Measurements from ENCODE around the gene DHCR7. TPM values are rescaled to one million over a fixed set of nuclear protein-coding genes. Genes with fewer than 3 reads are reported as not detected.

Gene DHCR7
- total RNA-seq, 1 experiment from 2014 or later = 286 TPM

- intact Hi-C loops (cut with micrococcal nuclease; ENCODE audit: unreplicated experiment) = no loop called here
- Histone ChIP-seq H3K36me3 (ENCODE audit: insufficient read depth, low read length, poor library complexity, severe bottlenecking) (peaks cover 3% of the 10 kb centered on the region), H3K4me1 (ENCODE audit: insufficient read depth, low read length, poor library complexity, severe bottlenecking) (no peaks in the 10 kb centered on the region), H3K9me3 (ENCODE audit: low read depth, low read length, poor library complexity, severe bottlenecking) (no peaks in the 10 kb centered on the region), H3K4me3 (ENCODE audit: low read depth, low read length, poor library complexity, severe bottlenecking) (no peak overlapping the region), H3K27ac (ENCODE audit: low read depth, low read length, poor library complexity, severe bottlenecking) (no peak overlapping the region), H3K27me3 (replicated peaks; ENCODE audit: insufficient read depth, low read depth, low read length, poor library complexity) (no peaks in the 10 kb centered on the region)
- DNase-seq (ENCODE audit: low spot score) = no peak
- POLR2A ChIA-PET (ENCODE audit: low non-redundant PET) = no interaction called here
- no peak for TF ChIP-seq CTCF (conservative IDR thresholded peaks at IDR 0.05; ENCODE audit: low read depth, low read length)
- TF ChIP-seq EZH2 (IDR thresholded peaks at IDR 0.05; ENCODE audit: borderline replicate concordance, low read depth, low read length, poor library complexity, severe bottlenecking) = no peak
- CTCF ChIA-PET = no interaction called here
- BruUV-seq (replicated peaks) = no TSS peak
Measured at GRCh38 chr11:71473793-71474080, 25.5 kb upstream of the DHCR7 start.

- no peak overlapping the region for H3K27ac ChIP-seq (ENCODE audit: low read depth, low read length, poor library complexity, severe bottlenecking)
- BruUV-seq (replicated peaks) = no TSS peak
- H3K36me3 ChIP-seq (ENCODE audit: insufficient read depth, low read length, poor library complexity, severe bottlenecking) = peaks cover 3% of the 10 kb centered on the region
- no peaks in the 10 kb centered on the region for H3K9me3 ChIP-seq (ENCODE audit: low read depth, low read length, poor library complexity, severe bottlenecking)
- H3K4me3 ChIP-seq (ENCODE audit: low read depth, low read length, poor library complexity, severe bottlenecking) = no peak overlapping the region
- intact Hi-C loops (cut with micrococcal nuclease; ENCODE audit: unreplicated experiment) = no loop called here
- TF ChIP-seq CTCF (conservative IDR thresholded peaks at IDR 0.05; ENCODE audit: low read depth, low read length) = no peak
- TF ChIP-seq EZH2 (IDR thresholded peaks at IDR 0.05; ENCODE audit: borderline replicate concordance, low read depth, low read length, poor library complexity, severe bottlenecking) = no peak
- no peak for DNase-seq (ENCODE audit: low spot score)
- ChIA-PET CTCF (no interaction called here), POLR2A (ENCODE audit: low non-redundant PET) (no interaction called here)
- no peaks in the 10 kb centered on the region for H3K27me3 ChIP-seq (replicated peaks; ENCODE audit: insufficient read depth, low read depth, low read length, poor library complexity)
- H3K4me1 ChIP-seq (ENCODE audit: insufficient read depth, low read length, poor library complexity, severe bottlenecking) = no peaks in the 10 kb centered on the region
Measured at GRCh38 chr11:71472941-71473792, 25.0 kb upstream of the DHCR7 start.

GRCh38 chr11:71472357-71472885, 24.2 kb upstream of the DHCR7 start:
- CTCF ChIA-PET = no interaction called here
- intact Hi-C loops (cut with micrococcal nuclease; ENCODE audit: unreplicated experiment) = no loop called here
- no peaks in the 10 kb centered on the region for H3K27me3 ChIP-seq (replicated peaks; ENCODE audit: insufficient read depth, low read depth, low read length, poor library complexity)
- H3K36me3 ChIP-seq (ENCODE audit: insufficient read depth, low read length, poor library complexity, severe bottlenecking) = peaks cover 3% of the 10 kb centered on the region
- DNase-seq (ENCODE audit: low spot score) = no peak
- no peak overlapping the region for H3K4me3 ChIP-seq (ENCODE audit: low read depth, low read length, poor library complexity, severe bottlenecking)
- H3K9me3 ChIP-seq (ENCODE audit: low read depth, low read length, poor library complexity, severe bottlenecking) = no peaks in the 10 kb centered on the region
- no peaks in the 10 kb centered on the region for H3K4me1 ChIP-seq (ENCODE audit: insufficient read depth, low read length, poor library complexity, severe bottlenecking)
- H3K27ac ChIP-seq (ENCODE audit: low read depth, low read length, poor library complexity, severe bottlenecking) = no peak overlapping the region
- TF ChIP-seq CTCF (conservative IDR thresholded peaks at IDR 0.05; ENCODE audit: low read depth, low read length) (no peak), EZH2 (IDR thresholded peaks at IDR 0.05; ENCODE audit: borderline replicate concordance, low read depth, low read length, poor library complexity, severe bottlenecking) (no peak)
- BruUV-seq (replicated peaks) = no TSS peak
- POLR2A ChIA-PET (ENCODE audit: low non-redundant PET) = no interaction called here
